Liver (tissue), 3 donors: ENCODE data around the gene RGS12.

Experiments used
- CTCF ChIP-seq: fragments of 150-350 bp; IDR thresholded peaks from 2 replicates; pipeline ENCODE4 v1.5.1; 2017; ENCODE audit warnings: improper control_type of control experiment, low read depth, low read length; ENCODE audit not compliant: missing input control
- EGR1 ChIP-seq, 2 donors: IDR thresholded peaks; 2 replicates each; pipeline ENCODE4 v1.6.1; 2016 to 2018; ENCODE audit warnings: antibody characterized with exemption in 2 of 2, low read depth in 2 of 2
- FOXA1 ChIP-seq: IDR thresholded peaks from 2 replicates; pipeline ENCODE4 v1.6.1; 2016; ENCODE audit warnings: antibody characterized with exemption
- GABPA ChIP-seq, 2 donors: IDR thresholded peaks in 1 of 2; conservative IDR thresholded peaks in 1 of 2; 2 replicates each; pipeline ENCODE4 v1.6.1; 2016; ENCODE audit warnings: antibody characterized with exemption in 2 of 2, mild to moderate bottlenecking in 1 of 2, moderate library complexity in 1 of 2
- HNF4A ChIP-seq, 2 donors: conservative IDR thresholded peaks; 2 replicates each; pipeline ENCODE4 v1.6.1; 2016; ENCODE audit warnings: antibody characterized with exemption in 2 of 2, mild to moderate bottlenecking in 2 of 2
- NR2F2 ChIP-seq: IDR thresholded peaks from 2 replicates; pipeline ENCODE4 v1.6.1; 2016; ENCODE audit warnings: antibody characterized with exemption
- RXRA ChIP-seq, 2 donors: IDR thresholded peaks; 2 replicates each; pipeline ENCODE4 v1.6.1; 2017 to 2018; ENCODE audit warnings: antibody characterized with exemption in 2 of 2, mild to moderate bottlenecking in 1 of 2
- SP1 ChIP-seq: IDR thresholded peaks from 2 replicates; pipeline ENCODE4 v1.6.1; 2018; ENCODE audit warnings: antibody characterized with exemption, mild to moderate bottlenecking
- TAF1 ChIP-seq: conservative IDR thresholded peaks from 2 replicates; pipeline ENCODE4 v1.6.1; 2016; ENCODE audit warnings: antibody characterized with exemption, mild to moderate bottlenecking
- YY1 ChIP-seq: IDR thresholded peaks from 2 replicates; pipeline ENCODE4 v1.6.1; 2016; ENCODE audit warnings: antibody characterized with exemption, mild to moderate bottlenecking
- TF ChIP-seq, protein P1 (sequence below): IDR thresholded peaks from 2 replicates; pipeline ENCODE4 v1.6.1; 2016; ENCODE audit warnings: antibody characterized with exemption
- TF ChIP-seq, protein P2 (sequence below): IDR thresholded peaks from 2 replicates; pipeline ENCODE4 v1.6.1; 2016; ENCODE audit warnings: antibody characterized with exemption, mild to moderate bottlenecking
- TF ChIP-seq, protein P3 (sequence below): IDR thresholded peaks from 2 replicates; pipeline ENCODE4 v1.6.1; 2016; ENCODE audit warnings: antibody characterized with exemption
- donor health status: healthy.
- donor health status: healthy.

- TF ChIP-seq CTCF = no peak
- TF ChIP-seq EGR1 (IDR thresholded peaks at IDR 0.05; ENCODE audit: low read depth in 2 of 2) = no peak
- no peak for TF ChIP-seq YY1
- TF ChIP-seq GABPA (IDR thresholded peaks at IDR 0.05 in 1 of 2, conservative IDR thresholded peaks at IDR 0.05 in 1 of 2) = no peak
- TF ChIP-seq RXRA (IDR thresholded peaks at IDR 0.05) = no peak
- TF ChIP-seq, protein P1, sequence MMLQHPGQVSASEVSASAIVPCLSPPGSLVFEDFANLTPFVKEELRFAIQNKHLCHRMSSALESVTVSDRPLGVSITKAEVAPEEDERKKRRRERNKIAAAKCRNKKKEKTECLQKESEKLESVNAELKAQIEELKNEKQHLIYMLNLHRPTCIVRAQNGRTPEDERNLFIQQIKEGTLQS = no peak
- TF ChIP-seq, protein P2, sequence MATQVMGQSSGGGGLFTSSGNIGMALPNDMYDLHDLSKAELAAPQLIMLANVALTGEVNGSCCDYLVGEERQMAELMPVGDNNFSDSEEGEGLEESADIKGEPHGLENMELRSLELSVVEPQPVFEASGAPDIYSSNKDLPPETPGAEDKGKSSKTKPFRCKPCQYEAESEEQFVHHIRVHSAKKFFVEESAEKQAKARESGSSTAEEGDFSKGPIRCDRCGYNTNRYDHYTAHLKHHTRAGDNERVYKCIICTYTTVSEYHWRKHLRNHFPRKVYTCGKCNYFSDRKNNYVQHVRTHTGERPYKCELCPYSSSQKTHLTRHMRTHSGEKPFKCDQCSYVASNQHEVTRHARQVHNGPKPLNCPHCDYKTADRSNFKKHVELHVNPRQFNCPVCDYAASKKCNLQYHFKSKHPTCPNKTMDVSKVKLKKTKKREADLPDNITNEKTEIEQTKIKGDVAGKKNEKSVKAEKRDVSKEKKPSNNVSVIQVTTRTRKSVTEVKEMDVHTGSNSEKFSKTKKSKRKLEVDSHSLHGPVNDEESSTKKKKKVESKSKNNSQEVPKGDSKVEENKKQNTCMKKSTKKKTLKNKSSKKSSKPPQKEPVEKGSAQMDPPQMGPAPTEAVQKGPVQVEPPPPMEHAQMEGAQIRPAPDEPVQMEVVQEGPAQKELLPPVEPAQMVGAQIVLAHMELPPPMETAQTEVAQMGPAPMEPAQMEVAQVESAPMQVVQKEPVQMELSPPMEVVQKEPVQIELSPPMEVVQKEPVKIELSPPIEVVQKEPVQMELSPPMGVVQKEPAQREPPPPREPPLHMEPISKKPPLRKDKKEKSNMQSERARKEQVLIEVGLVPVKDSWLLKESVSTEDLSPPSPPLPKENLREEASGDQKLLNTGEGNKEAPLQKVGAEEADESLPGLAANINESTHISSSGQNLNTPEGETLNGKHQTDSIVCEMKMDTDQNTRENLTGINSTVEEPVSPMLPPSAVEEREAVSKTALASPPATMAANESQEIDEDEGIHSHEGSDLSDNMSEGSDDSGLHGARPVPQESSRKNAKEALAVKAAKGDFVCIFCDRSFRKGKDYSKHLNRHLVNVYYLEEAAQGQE = no peak
- no peak for TF ChIP-seq TAF1
- no peak for TF ChIP-seq SP1
- no peak for TF ChIP-seq NR2F2
- TF ChIP-seq, protein P3, sequence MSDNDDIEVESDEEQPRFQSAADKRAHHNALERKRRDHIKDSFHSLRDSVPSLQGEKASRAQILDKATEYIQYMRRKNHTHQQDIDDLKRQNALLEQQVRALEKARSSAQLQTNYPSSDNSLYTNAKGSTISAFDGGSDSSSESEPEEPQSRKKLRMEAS = no peak
- no peak for TF ChIP-seq FOXA1
- TF ChIP-seq HNF4A (conservative IDR thresholded peaks at IDR 0.05) = no peak
These were observed 44.7 kb upstream of the RGS12 start for GRCh38 chr4:3248178-3248480.
